ENCODE measurements around the gene SRSF6. TPM values are rescaled to one million over a fixed set of nuclear protein-coding genes. Genes with fewer than 3 reads are reported as not detected.
A peak's percentile ranks its signal among the peaks of the same experiment; 100 is the strongest.

Gene SRSF6
- total RNA-seq, 2 experiments from 2014 or later, result 66.9 to 176 TPM

- no peak overlapping the region for H3K4me2 ChIP-seq (ENCODE audit: low read length)
- H3K79me2 ChIP-seq (ENCODE audit: insufficient read depth, low read depth, low read length), result no peaks in the 10 kb centered on the region
- POLR2A ChIA-PET, result no interaction called here
- H3K9me3 ChIP-seq (ENCODE audit: low read length), result no peaks in the 10 kb centered on the region
- CTCF ChIA-PET (ENCODE audit: unreplicated experiment), result no interaction called here
- H3K36me3 ChIP-seq (ENCODE audit: insufficient read depth, low read length), result no peaks in the 10 kb centered on the region
- no peak overlapping the region for H2AFZ ChIP-seq (ENCODE audit: low read length)
- no peaks in the 10 kb centered on the region for H4K20me1 ChIP-seq (ENCODE audit: insufficient read depth, low read length)
- H3K27ac ChIP-seq (ENCODE audit: low read depth, low read length, poor library complexity, severe bottlenecking), result no peak overlapping the region
- no peak for TF ChIP-seq EZH2phosphoT487 (IDR thresholded peaks at IDR 0.05; ENCODE audit: borderline replicate concordance, low read depth, low read length)
- peak; percentile 25; the same call in 1 of the 2 replicates for TF ChIP-seq CTCF (conservative IDR thresholded peaks at IDR 0.05; ENCODE audit: low read length)
- no peak for DNase-seq (ENCODE audit: low spot score)
- BruUV-seq (replicated peaks), result no TSS peak
- H3K9me2 ChIP-seq (ENCODE audit: insufficient read depth, low read length), result no peaks in the 10 kb centered on the region
- intact Hi-C loops (cut with micrococcal nuclease; ENCODE audit: unreplicated experiment), result loop anchor here (5.0 kb wide), 1 partner anchor 1672 kb away; no protein-coding TSS in a partner anchor
- H3K4me3 ChIP-seq (ENCODE audit: low read depth, low read length, poor library complexity, severe bottlenecking), result no peak overlapping the region
- no peaks in the 10 kb centered on the region for H3K4me1 ChIP-seq (ENCODE audit: insufficient read depth, low read length, poor library complexity, severe bottlenecking)
These were observed 48.2 kb upstream of the SRSF6 start for GRCh38 chr20:43409577-43409913.

- Histone ChIP-seq H3K9me3 (ENCODE audit: low read length) (peaks cover 14% of the 10 kb centered on the region; the same call in 1 of the 2 replicates), H3K4me2 (ENCODE audit: low read length) (no peak overlapping the region), H3K4me3 (ENCODE audit: low read depth, low read length, poor library complexity, severe bottlenecking) (no peak overlapping the region), H3K36me3 (ENCODE audit: insufficient read depth, low read length) (no peaks in the 10 kb centered on the region), H2AFZ (ENCODE audit: low read length) (no peak overlapping the region), H4K20me1 (ENCODE audit: insufficient read depth, low read length) (no peaks in the 10 kb centered on the region), H3K27ac (ENCODE audit: low read depth, low read length, poor library complexity, severe bottlenecking) (no peak overlapping the region), H3K9me2 (ENCODE audit: insufficient read depth, low read length) (no peaks in the 10 kb centered on the region), H3K4me1 (ENCODE audit: insufficient read depth, low read length, poor library complexity, severe bottlenecking) (no peaks in the 10 kb centered on the region), H3K79me2 (ENCODE audit: insufficient read depth, low read depth, low read length) (no peaks in the 10 kb centered on the region)
- no peak for TF ChIP-seq EZH2phosphoT487 (IDR thresholded peaks at IDR 0.05; ENCODE audit: borderline replicate concordance, low read depth, low read length)
- no peak for TF ChIP-seq CTCF (conservative IDR thresholded peaks at IDR 0.05; ENCODE audit: low read length)
- BruUV-seq (replicated peaks), result no TSS peak
- intact Hi-C loops (cut with micrococcal nuclease; ENCODE audit: unreplicated experiment), result no loop called here
- ChIA-PET POLR2A (no interaction called here), CTCF (ENCODE audit: unreplicated experiment) (no interaction called here)
- no peak for DNase-seq (ENCODE audit: low spot score)
These were observed 41.9 kb upstream of the SRSF6 start for GRCh38 chr20:43415661-43416430.

DNA sequence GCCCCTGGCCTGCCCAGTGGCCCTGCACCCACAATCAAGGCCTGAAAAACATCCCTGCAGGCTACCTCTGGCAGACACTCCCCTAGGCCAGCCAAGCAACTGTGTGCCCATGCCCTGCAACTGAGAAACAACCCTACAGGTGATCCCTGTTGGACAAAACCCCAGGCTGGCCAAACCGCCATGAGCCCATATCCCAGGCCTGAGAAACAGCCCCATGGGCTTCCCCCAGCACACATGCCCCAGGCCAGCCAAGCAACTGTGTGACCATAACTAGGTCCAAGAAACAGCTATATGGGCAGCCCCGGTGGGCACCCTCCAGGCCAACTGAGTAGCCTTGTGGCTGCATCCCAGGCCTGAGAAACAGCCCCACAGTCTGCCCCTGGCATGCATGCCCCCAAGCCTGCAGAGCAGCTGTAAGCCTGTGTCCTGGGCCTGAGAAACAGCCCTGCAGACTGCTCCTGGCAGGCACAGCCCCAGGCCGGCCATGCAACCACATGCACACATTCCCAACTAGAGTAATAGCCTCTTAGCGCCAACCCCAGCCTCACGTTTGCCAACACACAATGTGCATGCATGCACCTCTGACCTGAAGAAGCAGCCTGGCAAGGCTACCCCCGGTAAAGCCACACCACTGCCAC is 41.0 kb upstream of the SRSF6 start:
- Histone ChIP-seq H3K27ac (ENCODE audit: low read depth, low read length, poor library complexity, severe bottlenecking) (no peak overlapping the region), H3K9me3 (ENCODE audit: low read length) (peaks cover 14% of the 10 kb centered on the region; the same call in 1 of the 2 replicates), H3K9me2 (ENCODE audit: insufficient read depth, low read length) (no peaks in the 10 kb centered on the region), H3K79me2 (ENCODE audit: insufficient read depth, low read depth, low read length) (no peaks in the 10 kb centered on the region), H3K4me1 (ENCODE audit: insufficient read depth, low read length, poor library complexity, severe bottlenecking) (no peaks in the 10 kb centered on the region), H2AFZ (ENCODE audit: low read length) (no peak overlapping the region), H3K4me3 (ENCODE audit: low read depth, low read length, poor library complexity, severe bottlenecking) (no peak overlapping the region), H4K20me1 (ENCODE audit: insufficient read depth, low read length) (no peaks in the 10 kb centered on the region), H3K4me2 (ENCODE audit: low read length) (no peak overlapping the region), H3K36me3 (ENCODE audit: insufficient read depth, low read length) (no peaks in the 10 kb centered on the region)
- intact Hi-C loops (cut with micrococcal nuclease; ENCODE audit: unreplicated experiment), result no loop called here
- TF ChIP-seq EZH2phosphoT487 (IDR thresholded peaks at IDR 0.05; ENCODE audit: borderline replicate concordance, low read depth, low read length), result no peak
- no peak for TF ChIP-seq CTCF (conservative IDR thresholded peaks at IDR 0.05; ENCODE audit: low read length)
- no TSS peak for BruUV-seq (replicated peaks)
- ChIA-PET CTCF (ENCODE audit: unreplicated experiment) (no interaction called here), POLR2A (no interaction called here)
- no peak for DNase-seq (ENCODE audit: low spot score)

All from OCI-LY7 (cell line).